GM19468 (cell line): Measurements from ENCODE around the gene PRKCE.

ENCODE experiments used
- ATAC-seq: cut with Tn5 transposase; IDR thresholded peaks from one replicate; pipeline ENCODE4 v1.9.1; 2021; ENCODE audit warnings: mild to moderate bottlenecking, moderate library complexity, moderate number of reproducible peaks; ENCODE audit not compliant: unreplicated experiment; ENCODE audit errors: extremely low read depth

PRKCE gene

GRCh38 chr2:45769056-45769455, 117.6 kb downstream of the PRKCE start:
- ATAC-seq = no peak

GRCh38 chr2:45769854-45770576, 118.5 kb downstream of the PRKCE start:
- no peak for ATAC-seq

- ATAC-seq = no peak
These were observed 119.3 kb downstream of the PRKCE start for GRCh38 chr2:45770811-45771210.

- no peak for ATAC-seq
These were observed 119.8 kb downstream of the PRKCE start for GRCh38 chr2:45771261-45771660.

- ATAC-seq = no peak
These were observed 120.6 kb downstream of the PRKCE start for GRCh38 chr2:45772038-45772437.

GRCh38 chr2:45773909-45774308, 122.4 kb downstream of the PRKCE start:
- ATAC-seq = no peak

GRCh38 chr2:45774688-45775244, 123.3 kb downstream of the PRKCE start:
- no peak for ATAC-seq

- no peak for ATAC-seq
These were observed 124.9 kb downstream of the PRKCE start for GRCh38 chr2:45776160-45776955.

GRCh38 chr2:45777996-45778719, 126.7 kb downstream of the PRKCE start:
- no peak for ATAC-seq

- no peak for ATAC-seq
These were observed 127.3 kb downstream of the PRKCE start for GRCh38 chr2:45778720-45779171.

- ATAC-seq = no peak
These were observed 129.3 kb downstream of the PRKCE start for GRCh38 chr2:45780541-45781463.

GRCh38 chr2:45781464-45781811, 130.0 kb downstream of the PRKCE start:
- ATAC-seq = no peak

GRCh38 chr2:45782436-45782835, 131.0 kb downstream of the PRKCE start:
- no peak for ATAC-seq

- ATAC-seq = no peak
These were observed 131.5 kb downstream of the PRKCE start for GRCh38 chr2:45782986-45783385.

- no peak for ATAC-seq
These were observed 134.8 kb downstream of the PRKCE start for GRCh38 chr2:45786030-45786835.

- ATAC-seq = no peak
These were observed 135.4 kb downstream of the PRKCE start for GRCh38 chr2:45786836-45787357.

GRCh38 chr2:45788401-45788800, 136.9 kb downstream of the PRKCE start:
- ATAC-seq = no peak

- no peak for ATAC-seq
These were observed 137.8 kb downstream of the PRKCE start for GRCh38 chr2:45789317-45789716.
